HepG2 (cell line): Measurements from ENCODE around the gene STK10. TPM values are rescaled to one million over a fixed set of nuclear protein-coding genes. Genes with fewer than 3 reads are reported as not detected.

ENCODE experiments used
- ATAC-seq: fragments of 200-7000 bp; cut with Tn5 transposase; 3 replicates; pipeline ENCODE4 v1.9.1; 2020; ENCODE audit warnings: mild to moderate bottlenecking, moderate library complexity
- BruUV-seq: library from RNA; stranded (reverse); fragments of 400-500 nt; replicated peaks from 2 replicates; lab custom pipeline; 2021; lab: Mats Ljungman, UMichigan
- CTCF ChIA-PET: fragments of 300-600 bp; formaldehyde crosslinking; extraction: SDS; loops from one replicate; lab custom pipeline; 2021; ENCODE audit warnings: low total read pairs, inconsistent platforms, low intra/inter-chr PET ratio; lab: Yijun Ruan, JAX
- POLR2A ChIA-PET: fragments of 350-600 bp; sonication (Branson Sonifier 250); formaldehyde crosslinking; loops from one replicate; lab custom pipeline; 2020; ENCODE audit warnings: antibody characterized with exemption, inconsistent platforms; lab: Yijun Ruan, JAX
- DNase-seq: peaks from one replicate; pipeline ENCODE4 v3.0.0-alpha.2; 2015; ENCODE audit warnings: low spot score
- FAIRE-seq: peaks from 3 replicates; lab custom pipeline; 2011; peaks lifted over from hg19 to GRCh38; lab: Jason Lieb, UNC
- H2AFZ ChIP-seq: one replicate; pipeline ENCODE4 v1.6.1; 2011; ENCODE audit warnings: low read length, inconsistent platforms
- H3K27ac ChIP-seq: fragments of 300-600 bp; 3 replicates; pipeline ENCODE4 v1.8.0; 2011; ENCODE audit warnings: mixed run types, mild to moderate bottlenecking, mixed read lengths, low read length, inconsistent platforms; ENCODE audit not compliant: insufficient read depth; ENCODE audit errors: extremely low read length
- H3K27me3 ChIP-seq, 2 experiments: fragments of 200-600 bp in 1 of 2; 2 replicates in 1 of 2; 3 replicates in 1 of 2; pipeline versions ENCODE4 v1.6.0 to v1.8.0; 2011; ENCODE audit warnings: low read length in 2 of 2, mild to moderate bottlenecking in 2 of 2, moderate library complexity in 2 of 2, inconsistent platforms in 1 of 2; ENCODE audit not compliant: insufficient read depth in 2 of 2, control insufficient read depth in 1 of 2
- H3K36me3 ChIP-seq, 2 experiments: fragments of 200-600 bp in 1 of 2; replicated peaks in 1 of 2; 2 replicates in 1 of 2; 3 replicates in 1 of 2; pipeline versions ENCODE4 v1.5.1 to v1.8.0; 2011; ENCODE audit warnings: low read length in 2 of 2, inconsistent platforms in 1 of 2; ENCODE audit not compliant: insufficient read depth in 2 of 2, control insufficient read depth in 1 of 2
- H3K4me1 ChIP-seq: 2 replicates; pipeline ENCODE4 v1.5.1; 2012; ENCODE audit warnings: low read length, inconsistent platforms; ENCODE audit not compliant: insufficient read depth
- H3K4me2 ChIP-seq: 2 replicates; pipeline ENCODE4 v1.6.0; 2011; ENCODE audit warnings: low read depth, low read length, inconsistent platforms
- H3K4me3 ChIP-seq, 3 experiments: fragments of 200-600 bp in 1 of 3; sonication (generic), shearing (Covaris generic) in 1 of 3; replicated peaks in 1 of 3; 2 replicates each; pipeline ENCODE4 v1.5.1; 2011 to 2016; ENCODE audit warnings: low read length in 3 of 3, inconsistent platforms in 2 of 3, low read depth in 2 of 3, mild to moderate bottlenecking in 2 of 3, control low read depth in 1 of 3, mixed read lengths in 1 of 3; ENCODE audit not compliant: insufficient read depth in 1 of 3
- H3K79me2 ChIP-seq: one replicate; pipeline ENCODE4 v1.6.1; 2011; ENCODE audit warnings: low read length, inconsistent platforms; ENCODE audit not compliant: insufficient read depth
- H3K9ac ChIP-seq: 2 replicates; pipeline ENCODE4 v1.6.0; 2011; ENCODE audit warnings: mild to moderate bottlenecking, low read depth, low read length, inconsistent platforms; ENCODE audit not compliant: insufficient read depth
- H3K9me3 ChIP-seq: 2 replicates; pipeline ENCODE4 v1.5.1; 2012; ENCODE audit warnings: mild to moderate bottlenecking, low read length
- H4K20me1 ChIP-seq: 2 replicates; pipeline ENCODE4 v1.6.0; 2011; ENCODE audit warnings: inconsistent platforms, mild to moderate bottlenecking, low read length, moderate library complexity; ENCODE audit not compliant: insufficient read depth
- AHR ChIP-seq: IDR thresholded peaks from 2 replicates; pipeline ENCODE4 v1.6.1; 2018; ENCODE audit warnings: missing genetic modification reagents, missing compliant biosample characterization
- ASH2L ChIP-seq: fragments of 300-600, 200-600 bp; sonication (generic); IDR thresholded peaks from 2 replicates; pipeline ENCODE4 v1.7.0; 2017; ENCODE audit warnings: low read depth, mild to moderate bottlenecking, moderate library complexity, mixed read lengths, low read length; ENCODE audit not compliant: insufficient read length
- CREB3 ChIP-seq: sonication (generic); formaldehyde crosslinking; IDR thresholded peaks from 2 replicates; pipeline ENCODE4 v1.5.0; 2020; ENCODE audit warnings: missing genetic modification reagents
- DNMT3B ChIP-seq: conservative IDR thresholded peaks from 2 replicates; pipeline ENCODE4 v1.6.1; 2016; ENCODE audit warnings: missing biosample characterization, control low read depth
- HMG20B ChIP-seq: conservative IDR thresholded peaks from 2 replicates; pipeline ENCODE4 v1.6.1; 2016; ENCODE audit warnings: missing genetic modification reagents, missing compliant biosample characterization
- RBAK ChIP-seq: sonication (generic); formaldehyde crosslinking; IDR thresholded peaks from 2 replicates; pipeline ENCODE4 v1.5.1; 2020; ENCODE audit warnings: mild to moderate bottlenecking, missing genetic modification reagents
- REST ChIP-seq, 2 experiments: IDR thresholded peaks; 2 replicates each; pipeline ENCODE4 v1.6.1; 2011 to 2012; ENCODE audit warnings: low read length in 2 of 2, borderline replicate concordance in 1 of 2, low read depth in 1 of 2, mild to moderate bottlenecking in 1 of 2, moderate library complexity in 1 of 2
- RXRB ChIP-seq: IDR thresholded peaks from 2 replicates; pipeline ENCODE4 v1.6.1; 2016; ENCODE audit warnings: borderline replicate concordance, missing genetic modification reagents, missing compliant biosample characterization
- ZNF207 ChIP-seq: fragments of 450-650 bp; IDR thresholded peaks from 2 replicates; pipeline ENCODE4 v1.6.1; 2016; ENCODE audit warnings: antibody characterized with exemption, borderline replicate concordance
- ZNF30 ChIP-seq: sonication (generic); formaldehyde crosslinking; IDR thresholded peaks from 2 replicates; pipeline ENCODE4 v1.5.0; 2020; ENCODE audit warnings: mild to moderate bottlenecking, missing genetic modification reagents
- ZNF331 ChIP-seq: sonication (generic); formaldehyde crosslinking; IDR thresholded peaks from 2 replicates; pipeline ENCODE4 v1.4.0; 2020; ENCODE audit warnings: missing genetic modification reagents
- ZNF468 ChIP-seq: sonication (generic); formaldehyde crosslinking; IDR thresholded peaks from 2 replicates; pipeline ENCODE4 v1.8.0; 2022; ENCODE audit warnings: mild to moderate bottlenecking, moderate library complexity, missing genetic modification reagents
- ZNF546 ChIP-seq: sonication (generic); formaldehyde crosslinking; conservative IDR thresholded peaks from 2 replicates; pipeline ENCODE4 v1.8.1; 2023; ENCODE audit warnings: mild to moderate bottlenecking, missing genetic modification reagents
- ZNF550 ChIP-seq: sonication (generic); formaldehyde crosslinking; IDR thresholded peaks from 2 replicates; pipeline ENCODE4 v1.4.0; 2020; ENCODE audit warnings: mild to moderate bottlenecking, missing genetic modification reagents, borderline replicate concordance
- ZNF766 ChIP-seq: sonication (generic); formaldehyde crosslinking; IDR thresholded peaks from 2 replicates; pipeline ENCODE4 v1.5.0; 2020; ENCODE audit warnings: missing genetic modification reagents, borderline replicate concordance
- WGBS: methylation state at CpG from one replicate; pipeline ENCODE4 v1.1.6; 2017; ENCODE audit warnings: low lambda C conversion rate; 5-methylcytosine and 5-hydroxymethylcytosine counted together
- in situ Hi-C: cut with HindIII; loops from 2 replicates; pipeline ENCODE4 v1.10.0; 2017; ENCODE audit warnings: low pct_unique_long_range_greater_than_20kb; ENCODE audit not compliant: extremely low pct_ligation_motif_present
- intact Hi-C: fragments of 100-400 bp; cut with micrococcal nuclease; formaldehyde crosslinking; loops from one replicate; pipeline ENCODE4 v1.10.0; 2022; ENCODE audit not compliant: unreplicated experiment
- polyA plus RNA-seq, 8 experiments: library from polyadenylated mRNA; depleted of rRNA in 3 of 8; stranded (reverse) in 7 of 8; unstranded in 1 of 8; fragments of >200 nt; fragmentation: Illumina TruSeq in 4 of 8; extraction: Trizol in 4 of 8; gene quantifications; 2 replicates each; pipeline versions ENCODE4 v1.2.1 to v1.2.3, GENCODE V29; 2011 to 2016; ENCODE audit warnings: low read depth in 4 of 8, missing spikeins in 1 of 8, mixed read lengths in 1 of 8; ENCODE audit not compliant: insufficient read depth in 1 of 8
- total RNA-seq, 5 experiments: library from RNA; depleted of rRNA; stranded (reverse); fragments of >200 nt; fragmentation: Illumina TruSeq; extraction: Trizol; gene quantifications; 2 replicates each; pipeline ENCODE4 v1.2.3, GENCODE V29; 2016; ENCODE audit warnings: low read depth in 1 of 5
- TF ChIP-seq, protein P1 (sequence below): IDR thresholded peaks from 2 replicates; pipeline ENCODE4 v1.6.1; 2016; ENCODE audit warnings: missing genetic modification reagents, missing compliant biosample characterization
- TF ChIP-seq, protein P2 (sequence below): IDR thresholded peaks from 2 replicates; pipeline ENCODE4 v1.6.1; 2016; ENCODE audit warnings: mild to moderate bottlenecking

Gene STK10
- total and polyA plus RNA-seq, 2 of the 13 experiments (the other 11 are each of a cell fraction or from before 2014, with no cell fraction given), result 7.0 to 7.2 TPM

GRCh38 chr5:172145870-172146747 is 41.9 kb downstream of the STK10 start:
- no peak for FAIRE-seq
- CTCF ChIA-PET, result no interaction called here
- in situ Hi-C loops, result no loop called here
- TF ChIP-seq ZNF331 (CRISPR knock-in tag) (no peak), AHR (no peak), ZNF766 (no peak), DNMT3B (CRISPR knock-in tag) (no peak), ZNF550 (CRISPR knock-in tag) (no peak), REST (IDR thresholded peaks at IDR 0.05; ENCODE audit: borderline replicate concordance in 1 of 2, low read depth in 1 of 2, low read length in 2 of 2) (no peak), RXRB (no peak), ZNF30 (CRISPR knock-in tag) (no peak), CREB3 (CRISPR knock-in tag) (no peak), ZNF546 (CRISPR knock-in tag) (no peak), RBAK (CRISPR knock-in tag) (no peak), ASH2L (no peak), HMG20B (CRISPR knock-in tag) (no peak), ZNF207 (no peak), ZNF468 (CRISPR knock-in tag) (no peak)
- TF ChIP-seq, protein P1, sequence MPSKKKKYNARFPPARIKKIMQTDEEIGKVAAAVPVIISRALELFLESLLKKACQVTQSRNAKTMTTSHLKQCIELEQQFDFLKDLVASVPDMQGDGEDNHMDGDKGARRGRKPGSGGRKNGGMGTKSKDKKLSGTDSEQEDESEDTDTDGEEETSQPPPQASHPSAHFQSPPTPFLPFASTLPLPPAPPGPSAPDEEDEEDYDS, result no peak
- TF ChIP-seq, protein P2, sequence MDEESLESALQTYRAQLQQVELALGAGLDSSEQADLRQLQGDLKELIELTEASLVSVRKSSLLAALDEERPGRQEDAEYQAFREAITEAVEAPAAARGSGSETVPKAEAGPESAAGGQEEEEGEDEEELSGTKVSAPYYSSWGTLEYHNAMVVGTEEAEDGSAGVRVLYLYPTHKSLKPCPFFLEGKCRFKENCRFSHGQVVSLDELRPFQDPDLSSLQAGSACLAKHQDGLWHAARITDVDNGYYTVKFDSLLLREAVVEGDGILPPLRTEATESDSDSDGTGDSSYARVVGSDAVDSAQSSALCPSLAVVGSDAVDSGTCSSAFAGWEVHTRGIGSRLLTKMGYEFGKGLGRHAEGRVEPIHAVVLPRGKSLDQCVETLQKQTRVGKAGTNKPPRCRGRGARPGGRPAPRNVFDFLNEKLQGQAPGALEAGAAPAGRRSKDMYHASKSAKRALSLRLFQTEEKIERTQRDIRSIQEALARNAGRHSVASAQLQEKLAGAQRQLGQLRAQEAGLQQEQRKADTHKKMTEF (CRISPR knock-in tag), result no peak

More at GRCh38 chr5:172145870-172146747, 41.9 kb downstream of the STK10 start:
- no peaks in the 10 kb centered on the region for H3K27me3 ChIP-seq
- H3K9ac ChIP-seq, result no peak overlapping the region
- no peak overlapping the region for H3K4me2 ChIP-seq
- BruUV-seq, result no TSS peak
- ATAC-seq (no peak), DNase-seq (no peak)
- no peaks in the 10 kb centered on the region for H4K20me1 ChIP-seq
- intact Hi-C loops, result no loop called here
- H3K4me3 ChIP-seq, result no peak overlapping the region
- no peak overlapping the region for H2AFZ ChIP-seq
- no peaks in the 10 kb centered on the region; a peak in 1 of 5 replicates for H3K36me3 ChIP-seq
- no peaks in the 10 kb centered on the region for H3K9me3 ChIP-seq
- 94% methylated on average over 17 of the region's 21 CpGs for WGBS
- no peaks in the 10 kb centered on the region for H3K79me2 ChIP-seq
- H3K4me1 ChIP-seq, result peaks cover 51% of the 10 kb centered on the region
- H3K27ac ChIP-seq, result no peak overlapping the region
- POLR2A ChIA-PET, result interaction anchor here (1.3 kb wide), 1 partner anchor 42 kb away, joined by 3 read pairs; the partner anchor contains the start of gene STK10
